ENCODE results near the gene RHBDD2. TPM values are rescaled to one million over a fixed set of nuclear protein-coding genes. Genes with fewer than 3 reads are reported as not detected.
A peak's percentile ranks its signal among the peaks of the same experiment; 100 is the strongest.

Gene RHBDD2
- total RNA-seq, 8 experiments from 2014 or later: 44.1 to 157 (median 73.2) TPM

- 77 to 100% (median 88%) methylated on average over 3 to 9 of the region's 11 CpGs; no CpG with 5 or more reads in 1 of the 10 experiments for WGBS, 10 experiments
- no peak overlapping the region for H3K27ac ChIP-seq
- peak overlapping the region in 1 of 5 donors; percentile 73 for H3K4me3 ChIP-seq
- in situ Hi-C loops (cut with MboI; ENCODE audit: low pct_unique_long_range_greater_than_20kb in 2 of 9, low sequenced_read_pairs in 9 of 9, unreplicated experiment in 9 of 9): no loop called here
- peaks cover 6 to 13% of the 10 kb centered on the region in 2 donors for H3K4me1 ChIP-seq (replicated peaks in 1 of 2)
- ATAC-seq (replicated peaks in 6 of 8): no peak
Measured at GRCh38 chr7:75916685-75917634, 38.1 kb downstream of the RHBDD2 start.

DNA sequence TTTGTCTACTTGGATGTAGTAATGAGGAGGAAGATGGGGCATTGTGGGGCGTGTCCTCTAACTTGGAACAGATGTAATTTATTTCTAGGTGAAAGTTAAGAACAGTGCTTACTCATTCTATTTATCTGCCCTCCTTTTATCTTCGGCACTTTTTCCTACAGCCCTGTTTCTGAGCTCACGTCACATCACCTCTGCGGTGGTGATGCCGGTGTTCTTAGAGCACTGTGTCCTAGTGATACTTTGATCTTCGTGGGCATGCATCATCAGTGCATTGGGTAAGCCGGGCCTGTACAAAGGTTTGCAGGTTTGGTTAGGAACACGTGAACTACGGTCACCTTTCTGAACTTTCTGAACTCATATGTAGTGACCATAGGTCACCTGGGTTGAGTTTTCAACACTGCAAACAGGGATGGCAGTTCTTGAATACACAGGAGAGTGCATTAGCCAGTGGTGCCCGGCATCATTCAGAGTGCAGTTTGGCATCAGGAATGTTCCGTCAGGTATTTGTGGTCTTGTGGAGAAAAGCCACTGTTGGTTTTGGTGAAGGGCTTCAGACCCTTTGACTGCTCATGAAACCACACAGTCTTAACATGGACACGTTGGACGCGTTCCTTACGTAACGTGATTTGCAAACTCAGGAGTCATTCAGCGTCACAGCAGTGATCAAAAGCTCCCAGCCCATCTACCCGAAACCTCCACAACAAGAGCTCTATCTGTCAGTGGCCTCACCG is 41.8 kb downstream of the RHBDD2 start:
- WGBS, 10 experiments: 77 to 100% (median 93%) methylated on average over 1 to 11 of the region's 19 CpGs
- peaks cover 6 to 9% of the 10 kb centered on the region in 2 donors for H3K4me1 ChIP-seq (replicated peaks in 1 of 2)
- H3K27ac ChIP-seq: no peak overlapping the region
- ATAC-seq (replicated peaks in 6 of 8): no peak
- in situ Hi-C loops (cut with MboI; ENCODE audit: low pct_unique_long_range_greater_than_20kb in 2 of 9, low sequenced_read_pairs in 9 of 9, unreplicated experiment in 9 of 9): no loop called here
- no peak overlapping the region for H3K4me3 ChIP-seq

DNA sequence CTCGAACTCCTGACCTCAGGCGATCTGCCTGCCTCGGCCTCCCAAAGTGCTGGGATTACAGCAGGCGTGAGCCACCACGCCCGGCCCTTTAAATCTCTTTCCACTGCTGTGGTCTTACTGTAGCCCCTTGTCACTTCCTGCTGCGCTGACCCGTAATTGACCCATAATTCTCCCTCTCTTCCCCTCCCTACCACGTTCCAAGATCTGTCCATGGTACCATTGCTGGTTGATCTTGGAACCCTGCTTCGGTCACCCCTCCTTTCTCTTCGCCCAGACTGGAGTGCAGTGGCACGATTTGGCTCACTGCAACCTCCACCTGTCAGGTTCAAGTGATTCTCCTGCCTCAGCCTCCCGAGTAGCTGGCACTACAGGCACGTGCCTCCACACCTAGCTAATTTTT is 42.6 kb downstream of the RHBDD2 start:
- Histone ChIP-seq H3K4me3 (no peak overlapping the region), H3K27ac (no peak overlapping the region), H3K4me1 (replicated peaks in 1 of 2) (peaks cover 0 to 3% of the 10 kb centered on the region in 2 donors)
- in situ Hi-C loops (cut with MboI; ENCODE audit: low pct_unique_long_range_greater_than_20kb in 2 of 9, low sequenced_read_pairs in 9 of 9, unreplicated experiment in 9 of 9): no loop called here
- 72 to 100% (median 86%) methylated on average over 1 to 10 of the region's 14 CpGs; no CpG with 5 or more reads in 3 of the 10 experiments for WGBS, 10 experiments
- no peak for ATAC-seq (replicated peaks in 6 of 8)

DNA sequence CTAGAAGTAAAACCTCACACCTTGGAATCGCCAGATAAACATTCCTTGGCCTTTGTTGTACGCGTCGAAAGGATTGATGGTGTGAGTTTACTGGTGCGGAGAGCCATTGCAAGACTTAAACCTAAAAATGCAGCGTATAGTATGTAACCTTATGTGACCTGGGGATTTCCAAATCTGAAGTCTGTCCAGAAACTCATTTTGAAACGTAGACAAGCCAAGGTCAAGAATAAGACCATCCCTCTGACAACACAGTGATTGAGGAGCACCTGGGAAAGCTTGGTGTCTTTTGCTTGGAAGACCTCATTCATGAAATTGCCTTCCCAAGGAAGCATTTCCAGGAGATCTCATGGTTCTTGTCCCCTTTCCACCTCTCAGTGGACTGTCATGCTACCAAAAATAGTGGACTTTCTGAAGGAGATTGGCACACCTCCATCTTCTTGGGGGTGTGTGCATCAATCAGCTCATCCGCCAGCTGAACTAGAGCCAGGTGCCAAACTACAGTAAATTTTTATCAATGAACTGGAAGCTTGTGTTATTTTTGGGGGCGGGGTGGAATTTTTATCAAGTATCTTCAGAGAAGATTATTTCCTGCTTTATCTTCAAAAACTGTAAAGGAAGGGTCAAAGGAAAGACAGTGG is 44.3 kb downstream of the RHBDD2 start:
- WGBS, 10 experiments: 67 to 100% (median 96%) methylated on average over 1 to 7 of the region's 9 CpGs
- H3K4me3 ChIP-seq: no peak overlapping the region
- no peak overlapping the region for H3K27ac ChIP-seq
- ATAC-seq (replicated peaks in 6 of 8): no peak
- H3K4me1 ChIP-seq (replicated peaks in 1 of 2): no peaks in the 10 kb centered on the region
- in situ Hi-C loops (cut with MboI; ENCODE audit: low pct_unique_long_range_greater_than_20kb in 2 of 9, low sequenced_read_pairs in 9 of 9, unreplicated experiment in 9 of 9): no loop called here

DNA sequence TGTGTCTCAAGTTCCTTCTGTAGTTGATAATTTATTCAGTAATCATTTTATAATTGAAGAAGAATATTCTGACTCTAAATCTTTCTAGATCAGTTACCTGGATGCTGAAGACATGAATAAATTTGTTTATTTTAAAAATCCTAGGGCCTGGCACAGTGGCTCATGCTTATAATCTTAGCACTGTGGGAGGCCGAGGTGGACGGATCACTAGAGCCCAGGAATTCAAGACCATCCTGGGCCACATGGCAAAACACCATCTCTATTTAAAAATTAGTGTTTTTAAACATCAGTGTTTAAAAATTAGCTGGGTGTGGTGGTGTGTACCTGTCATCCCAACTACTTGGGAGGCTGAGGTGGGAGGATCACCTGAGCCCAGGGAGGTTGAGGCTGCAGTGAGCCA is 45.4 kb downstream of the RHBDD2 start:
- no peak for ATAC-seq (replicated peaks in 6 of 8)
- no peak overlapping the region for H3K27ac ChIP-seq
- no peaks in the 10 kb centered on the region for H3K4me1 ChIP-seq (replicated peaks in 1 of 2)
- in situ Hi-C loops (cut with MboI; ENCODE audit: low pct_unique_long_range_greater_than_20kb in 2 of 9, low sequenced_read_pairs in 9 of 9, unreplicated experiment in 9 of 9): no loop called here
- no peak overlapping the region for H3K4me3 ChIP-seq
- 86 to 100% (median 94%) methylated on average over 1 to 2 of the region's 2 CpGs; no CpG with 5 or more reads in 3 of the 10 experiments for WGBS, 10 experiments

- no peak overlapping the region for H3K4me3 ChIP-seq
- no peaks in the 10 kb centered on the region for H3K4me1 ChIP-seq (replicated peaks in 1 of 2)
- no peak for ATAC-seq (replicated peaks in 6 of 8)
- 100% methylated on average over 2 of the region's 2 CpGs; no CpG with 5 or more reads in 9 of the 10 experiments for WGBS, 10 experiments
- no peak overlapping the region for H3K27ac ChIP-seq
- in situ Hi-C loops (cut with MboI; ENCODE audit: low pct_unique_long_range_greater_than_20kb in 2 of 9, low sequenced_read_pairs in 9 of 9, unreplicated experiment in 9 of 9): no loop called here
Measured at GRCh38 chr7:75924889-75925288, 46.1 kb downstream of the RHBDD2 start.

DNA sequence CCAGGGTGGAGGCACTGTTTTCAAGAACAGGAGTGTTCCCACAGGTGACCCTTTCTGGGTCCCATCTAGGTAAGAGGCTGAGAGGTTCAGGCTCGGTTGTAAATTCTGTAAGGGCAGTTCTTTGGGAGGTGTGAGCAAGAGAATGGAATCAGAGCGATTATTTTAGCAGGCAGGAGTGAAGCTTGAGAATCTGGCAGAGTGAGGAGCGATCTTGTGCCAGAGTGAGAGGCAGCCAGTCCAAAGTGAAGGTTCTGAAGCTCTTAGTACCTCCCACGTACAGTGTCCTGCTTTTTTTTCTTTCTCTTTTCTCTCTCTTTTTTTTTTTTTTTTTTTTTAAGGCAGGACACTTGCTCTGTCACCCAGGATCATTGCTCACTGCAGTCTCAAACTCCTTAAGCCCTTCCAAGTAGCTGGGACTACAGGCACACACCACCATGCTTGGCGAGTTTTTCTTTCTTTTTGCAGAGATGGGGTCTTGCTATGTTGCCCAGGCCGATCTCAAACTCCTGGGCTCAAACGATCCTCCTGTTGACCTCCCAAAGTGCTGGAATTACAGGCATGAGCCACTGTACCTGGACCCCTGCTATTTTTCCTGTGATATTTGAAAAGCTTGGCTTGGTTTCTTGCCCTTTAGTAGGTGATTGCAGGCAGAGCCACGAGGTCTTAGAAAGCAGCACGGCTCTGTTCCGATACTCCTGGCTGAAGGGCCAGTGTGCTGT is 47.0 kb downstream of the RHBDD2 start:
- WGBS, 10 experiments: 60 to 92% (median 78%) methylated on average over 3 to 7 of the region's 10 CpGs; no CpG with 5 or more reads in 4 of the 10 experiments
- no peak for ATAC-seq (replicated peaks in 6 of 8)
- in situ Hi-C loops (cut with MboI; ENCODE audit: low pct_unique_long_range_greater_than_20kb in 2 of 9, low sequenced_read_pairs in 9 of 9, unreplicated experiment in 9 of 9): no loop called here
- no peak overlapping the region for H3K4me3 ChIP-seq
- no peaks in the 10 kb centered on the region for H3K4me1 ChIP-seq (replicated peaks in 1 of 2)
- H3K27ac ChIP-seq: no peak overlapping the region

DNA sequence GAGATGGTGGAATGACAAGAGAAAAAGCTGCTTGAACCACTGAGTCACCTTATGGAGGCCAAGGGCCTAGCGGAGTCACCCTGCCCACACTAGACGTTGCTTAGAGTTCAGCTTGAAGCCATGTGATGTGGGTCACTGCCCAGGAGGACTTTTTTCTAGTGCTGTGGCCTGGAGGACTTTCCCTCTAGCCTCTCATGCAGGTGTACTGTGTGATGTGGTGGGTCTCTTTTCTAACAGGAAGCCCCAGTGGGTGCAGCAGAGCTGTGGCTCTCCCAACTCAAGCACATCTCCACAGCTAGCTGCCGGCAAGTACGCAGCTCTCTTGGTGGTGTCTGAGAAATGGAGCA is 49.7 kb downstream of the RHBDD2 start:
- WGBS, 10 experiments: 88 to 100% (median 96%) methylated on average over 1 to 4 of the region's 4 CpGs; no CpG with 5 or more reads in 4 of the 10 experiments
- Histone ChIP-seq H3K4me3 (no peak overlapping the region), H3K27ac (no peak overlapping the region), H3K4me1 (replicated peaks in 1 of 2) (peaks cover 0 to 6% of the 10 kb centered on the region in 2 donors)
- in situ Hi-C loops (cut with MboI; ENCODE audit: low pct_unique_long_range_greater_than_20kb in 2 of 9, low sequenced_read_pairs in 9 of 9, unreplicated experiment in 9 of 9): no loop called here
- no peak for ATAC-seq (replicated peaks in 6 of 8)

GRCh38 chr7:75931680-75932079 is 52.8 kb downstream of the RHBDD2 start:
- WGBS, 10 experiments: 0 to 100% (median 68%) methylated on average over 1 to 4 of the region's 5 CpGs; no CpG with 5 or more reads in 1 of the 10 experiments
- in situ Hi-C loops (cut with MboI; ENCODE audit: low pct_unique_long_range_greater_than_20kb in 2 of 9, low sequenced_read_pairs in 9 of 9, unreplicated experiment in 9 of 9): no loop called here
- no peak overlapping the region for H3K4me3 ChIP-seq
- H3K4me1 ChIP-seq (replicated peaks in 1 of 2): peaks cover 2 to 6% of the 10 kb centered on the region in 2 donors
- ATAC-seq (replicated peaks in 6 of 8): peak in 5 of 8 experiments; percentile 59 to 82 (median 62)
- peak overlapping the region; percentile 11 to 35 for H3K27ac ChIP-seq

DNA sequence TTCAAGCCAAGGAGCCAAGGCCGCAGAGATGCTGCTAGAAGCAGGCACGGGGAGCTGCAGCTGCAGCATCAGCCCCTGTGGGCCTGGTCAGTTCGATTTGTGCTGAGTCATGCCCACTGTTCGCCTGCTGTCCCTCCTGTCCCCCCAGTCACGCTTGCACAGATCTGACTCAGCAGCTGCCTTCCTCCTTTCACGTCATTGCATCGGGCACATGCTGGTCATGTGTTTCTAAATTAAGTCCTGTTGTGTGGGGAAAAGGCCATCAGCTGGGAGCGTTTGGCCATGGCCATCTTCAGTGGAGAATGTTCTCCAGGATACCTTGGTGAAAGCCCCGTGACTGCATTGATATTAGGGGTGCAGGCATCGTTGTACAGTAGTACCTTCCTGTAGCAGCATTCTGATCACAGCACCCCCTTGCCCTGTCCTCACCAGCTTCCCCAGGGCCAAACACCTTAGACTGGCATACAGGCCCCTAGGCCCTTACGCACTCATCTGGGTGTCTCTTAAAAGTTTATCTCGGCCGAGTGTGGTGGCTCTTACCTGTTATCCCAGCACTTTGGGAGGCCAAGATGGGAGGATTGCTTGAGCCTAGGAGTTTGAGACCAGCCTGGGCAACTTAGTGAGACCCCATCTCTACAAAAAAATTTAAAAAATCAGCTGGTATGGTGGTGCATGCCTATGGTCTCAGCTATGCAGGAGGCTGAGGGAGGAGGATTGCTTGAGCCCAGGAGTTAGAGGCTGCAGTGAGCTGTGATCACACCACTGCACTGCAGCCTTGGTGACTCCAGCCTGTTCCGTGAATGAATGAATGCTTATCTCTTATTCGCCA is 59.3 kb downstream of the RHBDD2 start:
- peak; percentile 32 to 99 (median 95) for ATAC-seq (replicated peaks in 6 of 8)
- Histone ChIP-seq H3K4me1 (replicated peaks in 1 of 2) (peaks cover 0 to 12% of the 10 kb centered on the region in 2 donors), H3K27ac (peak overlapping the region; percentile 53 to 74), H3K4me3 (no peak overlapping the region)
- WGBS, 10 experiments: 0 to 100% (median 55%) methylated on average over 1 to 9 of the region's 15 CpGs; no CpG with 5 or more reads in 2 of the 10 experiments
- in situ Hi-C loops (cut with MboI; ENCODE audit: low pct_unique_long_range_greater_than_20kb in 2 of 9, low sequenced_read_pairs in 9 of 9, unreplicated experiment in 9 of 9): no loop called here

Measured in motor neuron (in vitro differentiated cells).